VCaP (cell line): ENCODE measurements around the gene SSC5D.

Source experiments
- H3K27ac ChIP-seq: fragments of 450-650 bp; 2 replicates; pipeline ENCODE4 v1.5.1; 2017
- CTCF ChIP-seq: fragments of 450-650 bp; conservative IDR thresholded peaks from 2 replicates; pipeline ENCODE4 v1.5.1; 2017; ENCODE audit warnings: mild to moderate bottlenecking, moderate library complexity

Gene SSC5D

DNA sequence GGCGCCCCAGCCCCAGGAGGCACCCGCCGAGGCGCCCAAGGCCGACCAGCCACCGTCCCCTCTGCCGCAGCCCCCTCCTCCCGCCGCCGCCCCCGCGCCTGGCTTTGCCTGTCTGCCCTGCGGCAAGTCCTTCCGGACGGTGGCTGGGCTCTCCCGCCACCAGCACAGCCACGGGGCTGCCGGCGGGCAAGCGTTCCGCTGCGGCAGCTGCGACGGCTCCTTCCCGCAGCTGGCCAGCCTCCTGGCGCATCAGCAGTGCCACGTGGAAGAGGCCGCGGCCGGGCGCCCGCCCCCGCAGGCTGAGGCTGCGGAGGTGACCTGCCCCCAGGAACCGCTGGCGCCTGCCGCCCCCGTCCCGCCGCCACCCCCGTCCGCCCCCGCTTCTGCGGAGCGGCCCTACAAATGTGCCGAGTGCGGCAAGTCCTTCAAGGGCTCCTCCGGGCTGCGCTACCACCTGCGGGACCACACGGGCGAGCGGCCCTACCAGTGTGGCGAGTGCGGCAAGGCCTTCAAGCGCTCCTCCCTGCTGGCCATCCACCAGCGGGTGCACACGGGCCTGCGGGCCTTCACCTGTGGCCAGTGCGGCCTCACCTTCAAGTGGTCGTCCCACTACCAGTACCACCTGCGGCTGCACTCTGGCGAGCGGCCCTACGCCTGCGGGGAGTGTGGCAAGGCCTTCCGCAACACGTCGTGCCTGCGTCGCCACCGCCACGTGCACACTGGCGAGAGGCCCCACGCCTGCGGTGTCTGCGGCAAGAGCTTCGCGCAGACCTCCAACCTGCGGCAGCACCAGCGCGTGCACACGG, 5.9 kb upstream of the SSC5D start:
- TF ChIP-seq CTCF: no peak
- H3K27ac ChIP-seq: no peak overlapping the region

DNA sequence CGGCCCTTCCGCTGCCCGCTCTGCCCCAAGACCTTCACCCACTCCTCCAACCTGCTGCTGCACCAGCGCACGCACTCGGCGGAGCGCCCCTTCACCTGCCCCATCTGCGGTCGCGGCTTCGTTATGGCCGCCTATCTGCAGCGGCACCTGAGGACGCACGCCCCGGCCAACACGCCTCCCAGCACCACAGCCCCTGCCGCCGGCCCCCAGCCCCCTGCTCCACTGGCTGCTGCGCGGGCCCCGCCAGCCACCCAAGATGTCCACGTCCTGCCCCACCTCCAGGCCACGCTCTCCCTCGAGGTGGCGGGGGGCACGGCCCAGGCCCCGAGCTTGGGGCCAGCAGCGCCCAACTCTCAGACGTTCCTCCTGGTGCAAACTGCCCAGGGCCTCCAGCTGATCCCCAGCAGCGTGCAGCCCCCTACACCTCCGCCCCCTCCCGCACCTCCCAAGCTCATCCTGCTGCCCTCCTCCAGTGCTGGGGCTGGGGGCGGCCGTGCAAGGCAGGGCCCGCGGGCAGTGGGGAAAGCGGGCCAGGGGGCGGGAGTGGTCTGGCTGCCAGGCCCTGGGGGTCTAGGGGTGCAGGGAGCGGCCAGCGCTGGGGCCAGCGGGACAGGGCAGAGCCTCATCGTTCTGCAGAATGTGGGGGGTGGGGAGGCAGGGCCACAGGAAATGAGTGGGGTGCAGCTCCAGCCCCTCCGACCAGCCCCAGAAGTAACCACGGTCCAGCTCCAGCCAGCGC, 5.1 kb upstream of the SSC5D start:
- no peak for TF ChIP-seq CTCF

DNA sequence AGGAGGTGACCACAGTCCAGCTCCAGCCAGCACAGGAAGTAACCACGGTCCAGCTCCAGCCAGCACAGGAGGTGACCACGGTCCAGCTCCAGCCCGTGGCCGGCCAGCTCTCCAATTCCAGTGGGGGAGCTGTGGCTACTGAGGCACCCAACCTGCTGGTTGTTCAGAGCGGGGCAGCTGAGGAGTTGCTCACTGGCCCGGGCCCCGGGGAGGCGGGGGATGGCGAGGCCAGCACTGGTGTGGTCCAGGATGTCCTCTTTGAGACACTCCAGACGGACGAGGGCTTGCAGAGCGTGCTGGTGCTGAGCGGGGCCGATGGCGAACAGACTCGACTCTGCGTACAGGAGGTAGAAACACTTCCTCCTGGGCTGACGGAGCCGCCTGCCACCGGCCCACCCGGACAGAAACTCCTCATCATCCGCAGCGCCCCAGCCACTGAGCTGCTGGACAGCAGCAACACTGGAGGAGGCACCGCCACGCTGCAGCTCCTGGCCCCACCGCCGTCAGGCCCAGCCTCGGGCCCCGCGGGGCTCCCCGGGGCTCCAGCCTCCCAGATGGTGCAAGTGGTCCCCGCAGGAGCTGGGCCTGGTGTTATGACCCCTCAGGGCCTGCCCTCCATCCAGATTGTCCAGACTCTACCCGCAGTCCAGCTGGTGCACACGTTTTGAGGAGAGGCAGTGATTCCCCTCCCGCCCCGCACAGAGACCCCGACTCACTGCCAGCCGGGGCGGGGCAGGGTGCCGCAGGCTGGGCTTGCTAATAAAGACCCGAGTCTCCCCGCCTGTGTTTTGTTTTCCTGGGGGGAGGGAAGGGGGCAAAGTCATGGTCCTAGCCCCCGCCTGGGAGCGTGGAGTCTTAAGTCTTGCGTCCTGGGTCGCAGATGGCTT, 4.3 kb upstream of the SSC5D start:
- peak overlapping the region; percentile 82; the same call in 1 of the 2 replicates for H3K27ac ChIP-seq
- no peak for TF ChIP-seq CTCF

More for the DNA sequence above, 5.1 kb upstream of the SSC5D start:
- no peak overlapping the region for H3K27ac ChIP-seq

DNA sequence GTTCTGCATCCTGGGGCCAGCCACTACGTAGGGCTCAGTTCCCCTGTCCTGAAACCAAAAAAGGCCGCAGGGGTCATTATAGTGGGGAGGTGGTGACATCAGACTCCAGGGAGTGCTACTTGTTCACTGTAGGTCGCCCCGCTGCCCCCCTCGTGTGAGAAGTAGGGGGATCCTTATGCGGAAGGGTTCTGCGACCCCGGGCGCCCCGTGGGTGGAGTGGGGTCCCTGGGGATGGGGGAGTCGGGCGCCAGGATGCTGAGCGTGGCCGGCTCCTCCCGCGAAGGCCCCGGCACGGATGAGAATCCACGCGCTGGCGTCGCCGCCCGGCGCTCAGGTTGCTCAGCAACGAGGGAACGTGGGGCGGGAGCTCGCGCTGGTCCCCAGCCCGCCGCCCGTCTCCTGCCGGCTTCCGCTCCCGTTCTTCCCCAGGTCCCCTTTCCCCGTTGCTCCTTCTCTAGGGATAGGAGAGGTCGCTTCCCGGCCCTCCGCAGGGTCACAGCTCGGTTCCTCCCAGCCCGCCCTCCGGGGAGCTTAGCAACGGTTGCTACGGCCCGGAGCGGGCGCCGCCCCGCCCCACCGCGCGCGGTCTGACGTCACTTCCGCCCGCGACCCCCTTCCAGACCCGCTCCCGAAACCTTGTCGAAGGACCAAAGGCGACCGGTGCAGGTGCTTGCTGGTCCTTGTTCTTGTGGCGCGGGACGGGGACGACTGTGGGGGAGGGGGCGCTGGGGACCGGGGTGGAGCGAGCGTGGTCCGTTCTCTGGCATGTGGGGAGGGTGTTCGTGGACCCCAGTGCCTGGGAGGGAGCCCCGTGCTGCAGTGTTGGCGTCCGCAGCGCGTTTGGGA, 3.4 kb upstream of the SSC5D start, which contains the start of gene NAT14:
Gene NAT14, plus strand, starts transcription at position 596 of the 846 bp plus-strand sequence. CDS start 521 bp downstream, outside the sequence.
- H3K27ac ChIP-seq: peak within 1 kb of the TSS; percentile 82
- no peak for TF ChIP-seq CTCF

DNA sequence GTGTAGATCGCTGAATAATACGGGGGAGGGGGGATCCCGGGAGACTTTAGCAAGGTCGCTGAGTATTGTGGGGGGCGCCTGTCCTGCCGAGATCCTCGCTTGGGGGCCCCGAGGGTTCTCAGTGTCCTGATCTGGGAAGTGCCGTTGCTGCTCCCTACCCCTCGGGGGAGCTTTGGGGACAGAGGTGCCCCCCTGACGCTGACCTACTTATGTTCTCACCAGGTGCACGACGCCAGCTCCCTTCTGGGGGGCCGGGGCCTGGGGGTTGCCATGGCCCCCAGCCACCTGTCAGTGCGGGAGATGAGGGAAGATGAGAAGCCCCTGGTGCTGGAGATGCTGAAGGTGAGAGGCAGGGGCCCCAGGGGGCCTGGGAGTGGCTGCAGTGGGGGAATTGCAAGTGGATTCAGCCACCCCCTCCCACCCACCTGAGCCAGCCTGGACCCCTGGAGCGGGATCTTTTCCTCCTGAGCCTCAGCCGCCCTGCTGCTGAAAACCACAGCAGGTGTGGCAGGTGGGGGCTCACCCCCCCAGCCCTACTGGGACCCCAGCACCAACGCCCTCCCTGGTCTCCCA, 2.7 kb upstream of the SSC5D start:
- TF ChIP-seq CTCF: no peak
- H3K27ac ChIP-seq: peak overlapping the region; percentile 82
